BLaER1 (cell line): Measurements from ENCODE around the gene NAT16.

ENCODE experiments used
- H3K27ac ChIP-seq: shearing (Covaris generic); formaldehyde crosslinking; 2 replicates; pipeline ENCODE4 v1.8.1; 2022
- H3K27me3 ChIP-seq: shearing (Covaris generic); formaldehyde crosslinking; 2 replicates; pipeline ENCODE4 v1.8.1; 2022
- H3K36me3 ChIP-seq: shearing (Covaris generic); formaldehyde crosslinking; 2 replicates; pipeline ENCODE4 v1.8.1; 2022
- H3K4me1 ChIP-seq: shearing (Covaris generic); formaldehyde crosslinking; 2 replicates; pipeline ENCODE4 v1.8.1; 2022
- H3K4me2 ChIP-seq: shearing (Covaris generic); formaldehyde crosslinking; 2 replicates; pipeline ENCODE4 v1.8.1; 2022
- H3K4me3 ChIP-seq: shearing (Covaris generic); formaldehyde crosslinking; 2 replicates; pipeline ENCODE4 v1.8.1; 2022
- H3K9ac ChIP-seq: shearing (Covaris generic); formaldehyde crosslinking; 2 replicates; pipeline ENCODE4 v1.8.1; 2022
- H3K9me3 ChIP-seq: shearing (Covaris generic); formaldehyde crosslinking; 2 replicates; pipeline ENCODE4 v1.8.1; 2022
- H4K20me1 ChIP-seq: shearing (Covaris generic); formaldehyde crosslinking; 2 replicates; pipeline ENCODE4 v1.8.1; 2022
- Cebpa-rat ChIP-seq: shearing (Covaris generic); IDR thresholded peaks from 2 replicates; pipeline ENCODE4 v1.8.1; 2022

Gene NAT16

GRCh38 chr7:101180130-101180755 lies at the start of gene NAT16:
TSS of gene NAT16 (minus strand) at chr7:101180293. CDS start at chr7:101174807, 5,486 bp downstream.
- Histone ChIP-seq H3K27me3 (peaks cover 75% of the 10 kb centered on the region), H3K27ac (no peak within 1 kb of the TSS)

GRCh38 chr7:101226721-101227120 lies 46.6 kb upstream of the NAT16 start:
- no peak overlapping the region for H3K27ac ChIP-seq
- H3K27me3 ChIP-seq = no peaks in the 10 kb centered on the region
- H4K20me1 ChIP-seq = peaks cover 32% of the 10 kb centered on the region
- H3K9ac ChIP-seq = no peak overlapping the region
- no peak for TF ChIP-seq Cebpa-rat
- H3K36me3 ChIP-seq = peaks cover 92% of the 10 kb centered on the region
- H3K4me3 ChIP-seq = no peak overlapping the region
- no peaks in the 10 kb centered on the region for H3K9me3 ChIP-seq
- peak overlapping the region; percentile 45 for H3K4me2 ChIP-seq
- H3K4me1 ChIP-seq = peaks cover 30% of the 10 kb centered on the region

More at GRCh38 chr7:101180130-101180755, at the start of gene NAT16:
- TF ChIP-seq Cebpa-rat = no peak
- no peaks in the 10 kb centered on the region for H4K20me1 ChIP-seq
- no peaks in the 10 kb centered on the region for H3K9me3 ChIP-seq
- H3K9ac ChIP-seq = no peak within 1 kb of the TSS
- H3K4me2 ChIP-seq = peak within 1 kb of the TSS; percentile 83
- peak within 1 kb of the TSS; percentile 58 for H3K4me3 ChIP-seq
- H3K4me1 ChIP-seq = peaks cover 35% of the 10 kb centered on the region
- H3K36me3 ChIP-seq = no peaks in the 10 kb centered on the region

GRCh38 chr7:101225650-101226049 lies 45.6 kb upstream of the NAT16 start:
- Histone ChIP-seq H3K36me3 (peaks cover 95% of the 10 kb centered on the region), H4K20me1 (peaks cover 36% of the 10 kb centered on the region), H3K4me2 (peak overlapping the region; percentile 46; the same call in 1 of the 2 replicates), H3K27me3 (no peaks in the 10 kb centered on the region), H3K9ac (no peak overlapping the region), H3K4me1 (peaks cover 29% of the 10 kb centered on the region), H3K27ac (no peak overlapping the region), H3K9me3 (no peaks in the 10 kb centered on the region), H3K4me3 (no peak overlapping the region)
- TF ChIP-seq Cebpa-rat = no peak

GRCh38 chr7:101223528-101223927 lies 43.4 kb upstream of the NAT16 start:
- Histone ChIP-seq H3K9me3 (no peaks in the 10 kb centered on the region), H3K4me1 (peaks cover 46% of the 10 kb centered on the region), H3K4me3 (no peak overlapping the region), H3K4me2 (no peak overlapping the region), H3K27me3 (no peaks in the 10 kb centered on the region), H3K9ac (no peak overlapping the region), H3K27ac (no peak overlapping the region), H4K20me1 (peaks cover 52% of the 10 kb centered on the region), H3K36me3 (peaks cover 76% of the 10 kb centered on the region)
- no peak for TF ChIP-seq Cebpa-rat

GRCh38 chr7:101222275-101222830 lies 42.3 kb upstream of the NAT16 start:
- H4K20me1 ChIP-seq = peaks cover 54% of the 10 kb centered on the region
- H3K27ac ChIP-seq = no peak overlapping the region
- TF ChIP-seq Cebpa-rat = no peak
- no peak overlapping the region for H3K4me2 ChIP-seq
- no peak overlapping the region for H3K9ac ChIP-seq
- no peak overlapping the region for H3K4me3 ChIP-seq
- no peaks in the 10 kb centered on the region for H3K9me3 ChIP-seq
- H3K27me3 ChIP-seq = no peaks in the 10 kb centered on the region
- peaks cover 47% of the 10 kb centered on the region for H3K4me1 ChIP-seq
- peaks cover 65% of the 10 kb centered on the region for H3K36me3 ChIP-seq

GRCh38 chr7:101220295-101220694 lies 40.2 kb upstream of the NAT16 start:
- Histone ChIP-seq H3K27me3 (no peaks in the 10 kb centered on the region), H3K4me1 (peaks cover 49% of the 10 kb centered on the region)
- TF ChIP-seq Cebpa-rat = no peak

GRCh38 chr7:101218236-101219125 lies 38.4 kb upstream of the NAT16 start:
- Histone ChIP-seq H3K9ac (peak overlapping the region; percentile 77), H3K4me1 (peaks cover 53% of the 10 kb centered on the region), H3K4me2 (peak overlapping the region; percentile 94), H3K9me3 (no peaks in the 10 kb centered on the region), H3K27ac (peak overlapping the region; percentile 72), H3K36me3 (peaks cover 54% of the 10 kb centered on the region), H3K4me3 (peak overlapping the region; percentile 88), H3K27me3 (no peaks in the 10 kb centered on the region), H4K20me1 (peaks cover 50% of the 10 kb centered on the region)
- no peak for TF ChIP-seq Cebpa-rat

More at GRCh38 chr7:101220295-101220694, 40.2 kb upstream of the NAT16 start:
- Histone ChIP-seq H3K27ac (no peak overlapping the region), H4K20me1 (peaks cover 54% of the 10 kb centered on the region), H3K36me3 (peaks cover 56% of the 10 kb centered on the region), H3K9me3 (no peaks in the 10 kb centered on the region), H3K9ac (no peak overlapping the region), H3K4me2 (peak overlapping the region; percentile 24; the same call in 1 of the 2 replicates), H3K4me3 (no peak overlapping the region)

- Histone ChIP-seq H3K27ac (peak within 1 kb of the TSS; percentile 74), H3K4me1 (peaks cover 53% of the 10 kb centered on the region), H3K9me3 (no peaks in the 10 kb centered on the region), H3K27me3 (no peaks in the 10 kb centered on the region), H3K36me3 (peaks cover 50% of the 10 kb centered on the region), H4K20me1 (peaks cover 41% of the 10 kb centered on the region), H3K4me3 (peak within 1 kb of the TSS; percentile 88), H3K4me2 (peak within 1 kb of the TSS; percentile 94), H3K9ac (peak within 1 kb of the TSS; percentile 77)
- TF ChIP-seq Cebpa-rat = no peak
Observed at GRCh38 chr7:101217388-101218235, 37.5 kb upstream of the NAT16 start, which contains the start of the genes PLOD3 and ZNHIT1. TSS of gene PLOD3 (minus strand) at chr7:101217581. CDS start at chr7:101217274, 307 bp downstream. TSS of gene ZNHIT1 (plus strand) at chr7:101218165. CDS start at chr7:101218196, 31 bp downstream.

- H3K27ac ChIP-seq = peak overlapping the region; percentile 74
Observed at GRCh38 chr7:101216860-101217387, 36.8 kb upstream of the NAT16 start.

More at GRCh38 chr7:101216860-101217387, 36.8 kb upstream of the NAT16 start:
- no peaks in the 10 kb centered on the region for H3K9me3 ChIP-seq
- H3K4me1 ChIP-seq = peaks cover 53% of the 10 kb centered on the region
- H3K4me2 ChIP-seq = peak overlapping the region; percentile 94
- peaks cover 34% of the 10 kb centered on the region for H4K20me1 ChIP-seq
- H3K4me3 ChIP-seq = peak overlapping the region; percentile 88
- peaks cover 49% of the 10 kb centered on the region for H3K36me3 ChIP-seq
- no peak for TF ChIP-seq Cebpa-rat
- peak overlapping the region; percentile 77 for H3K9ac ChIP-seq
- no peaks in the 10 kb centered on the region for H3K27me3 ChIP-seq
